H1 (cell line): Measurements from ENCODE around the gene MB. TPM values are rescaled to one million over a fixed set of nuclear protein-coding genes. Genes with fewer than 3 reads are reported as not detected.

Experiments
- CEBPB ChIP-seq: IDR thresholded peaks from 2 replicates; pipeline ENCODE4 v1.6.1; 2012; ENCODE audit warnings: low read depth, low read length
- CHD2 ChIP-seq: IDR thresholded peaks from 2 replicates; pipeline ENCODE4 v1.6.1; 2012; ENCODE audit warnings: low read length, improper control_type of control experiment
- HDAC2 ChIP-seq, 2 experiments: fragments of 300-600 bp in 1 of 2; sonication (generic) in 1 of 2; IDR thresholded peaks; 2 replicates each; pipeline ENCODE4 v1.6.1; 2011 to 2012; ENCODE audit warnings: low read depth in 2 of 2, low read length in 2 of 2, mild to moderate bottlenecking in 2 of 2, moderate library complexity in 2 of 2, borderline replicate concordance in 1 of 2, inconsistent platforms in 1 of 2
- ZNF274 ChIP-seq: IDR thresholded peaks from 2 replicates; pipeline ENCODE4 v1.7.0; 2012; ENCODE audit warnings: low read length, borderline replicate concordance; ENCODE audit errors: extremely low read depth
- polyA plus RNA-seq, 7 experiments: library from polyadenylated mRNA; depleted of rRNA in 3 of 7; stranded (reverse) in 5 of 7; unstranded in 2 of 7; fragments of >200 nt in 5 of 7; fragments of 200-250 nt in 2 of 7; gene quantifications; 1 replicate in 5 of 7; 2 replicates in 1 of 7; 4 replicates in 1 of 7; pipeline versions ENCODE4 v1.2.1 to v1.2.3, GENCODE V29; 2011 to 2013; ENCODE audit warnings: missing spikeins in 2 of 7, mixed read lengths in 2 of 7
- total RNA-seq: library from RNA; stranded (reverse); fragmentation: NEBNext Ultra II Directional; extraction: Animal tissue kit (Norgen Biotek cat#: 25700); gene quantifications from 2 replicates; pipeline ENCODE4 v1.2.1, GENCODE V29; 2021

Gene MB
- total and polyA plus RNA-seq, 2 of the 8 experiments (the other 6 are each of a cell fraction or from before 2014, with no cell fraction given), result 1.5 TPM; not detected in 1

DNA sequence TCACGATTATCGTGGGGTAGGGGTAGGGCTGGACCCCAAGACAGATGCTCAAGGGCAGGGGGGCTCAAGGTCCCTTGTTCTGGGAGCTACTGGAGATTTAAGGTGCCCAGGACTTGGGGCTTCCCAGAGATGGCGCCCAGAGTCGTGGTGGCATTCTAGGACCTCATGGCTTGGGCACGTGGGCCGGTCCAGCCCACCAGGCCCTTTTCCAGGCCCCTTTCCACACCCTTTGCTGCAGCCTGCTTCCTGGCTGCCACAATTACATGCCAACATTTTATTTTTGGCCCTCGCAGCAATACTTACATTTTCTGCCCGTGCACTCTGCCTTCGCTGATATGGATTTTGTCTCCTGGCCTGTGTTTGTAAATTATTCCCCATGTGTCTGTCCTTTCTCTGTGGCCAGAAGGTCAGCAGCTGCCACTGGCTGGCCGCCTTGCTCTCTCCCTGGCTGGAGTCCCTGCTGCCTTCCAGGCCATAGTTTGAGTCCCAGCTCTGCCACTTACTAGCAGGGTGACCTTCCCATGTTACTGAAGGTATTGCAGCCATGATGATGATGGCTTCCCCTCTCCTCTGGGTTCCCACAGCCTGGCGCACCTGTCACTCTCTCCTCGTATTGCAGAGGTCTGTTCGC is 11.2 kb downstream of the MB start (continued):
- TF ChIP-seq HDAC2 (IDR thresholded peaks at IDR 0.05; ENCODE audit: borderline replicate concordance in 1 of 2, low read depth in 2 of 2, low read length in 2 of 2), result no peak
- TF ChIP-seq CEBPB, result no peak
- no peak for TF ChIP-seq CHD2
- no peak for TF ChIP-seq ZNF274
